HG03045 (cell line): Measurements from ENCODE around the gene WDR90.

Experiments used
- ATAC-seq: cut with Tn5 transposase; IDR thresholded peaks from one replicate; pipeline ENCODE4 v1.9.1; 2021; ENCODE audit warnings: mild to moderate bottlenecking, moderate library complexity; ENCODE audit not compliant: unreplicated experiment

The WDR90 gene

GRCh38 chr16:648781-649589 is at the start of gene WDR90:
WDR90 (plus strand) TSS chr16:649365; CDS start chr16:649417, 52 bp downstream.
- peak; percentile 69 for ATAC-seq

- ATAC-seq, result no peak
Measured at GRCh38 chr16:600781-601180, 48.4 kb upstream of the WDR90 start.

GRCh38 chr16:603933-604332 is 45.2 kb upstream of the WDR90 start:
- no peak for ATAC-seq

GRCh38 chr16:606656-607307 is 42.4 kb upstream of the WDR90 start:
- no peak for ATAC-seq

- no peak for ATAC-seq
Measured at GRCh38 chr16:608019-608418, 41.1 kb upstream of the WDR90 start.

GRCh38 chr16:609316-609715 is 39.8 kb upstream of the WDR90 start:
- no peak for ATAC-seq

- no peak for ATAC-seq
Measured at GRCh38 chr16:609984-610383, 39.2 kb upstream of the WDR90 start.

GRCh38 chr16:610513-611381 is 38.4 kb upstream of the WDR90 start:
- ATAC-seq, result no peak

GRCh38 chr16:615122-615521 is 34.0 kb upstream of the WDR90 start:
- no peak for ATAC-seq

- no peak for ATAC-seq
Measured at GRCh38 chr16:616733-617586, 32.2 kb upstream of the WDR90 start.

- no peak for ATAC-seq
Measured at GRCh38 chr16:617855-618254, 31.3 kb upstream of the WDR90 start.

GRCh38 chr16:619476-620100 is 29.6 kb upstream of the WDR90 start:
- no peak for ATAC-seq

GRCh38 chr16:620700-621525 is 28.3 kb upstream of the WDR90 start:
- ATAC-seq, result no peak

- no peak for ATAC-seq
Measured at GRCh38 chr16:621526-622105, 27.5 kb upstream of the WDR90 start.

GRCh38 chr16:622920-623280 is 26.3 kb upstream of the WDR90 start:
- ATAC-seq, result no peak

GRCh38 chr16:624526-625070 is 24.6 kb upstream of the WDR90 start:
- no peak for ATAC-seq

GRCh38 chr16:625117-625976 is 23.8 kb upstream of the WDR90 start:
- ATAC-seq, result no peak
